ENCODE data around the gene CRY2.
"Not testable (repeated sequence)": the region's sequence is repeated elsewhere in the genome, so short reads cannot be mapped to it uniquely, and the experiment has no call there.

CRY2 gene

GRCh38 chr11:45899086-45899447 lies 51.8 kb downstream of the CRY2 start:
- no peak for DNase-seq (ENCODE audit: low read depth)
- H3K4me3 ChIP-seq (ENCODE audit: control insufficient read depth, low read depth, low read length), result no peak overlapping the region
- no peak for TF ChIP-seq CTCF (IDR thresholded peaks at IDR 0.05; ENCODE audit: control insufficient read depth, insufficient read depth, low read depth, low read length, missing control alignments)

GRCh38 chr11:45899448-45900174 lies 52.3 kb downstream of the CRY2 start:
- DNase-seq (ENCODE audit: low read depth), result peak; percentile 39
- H3K4me3 ChIP-seq (ENCODE audit: control insufficient read depth, low read depth, low read length), result peak overlapping the region; percentile 40
- TF ChIP-seq CTCF (IDR thresholded peaks at IDR 0.05; ENCODE audit: control insufficient read depth, insufficient read depth, low read depth, low read length, missing control alignments), result no peak

GRCh38 chr11:45900175-45900800 lies 53.0 kb downstream of the CRY2 start:
- H3K4me3 ChIP-seq (ENCODE audit: control insufficient read depth, low read depth, low read length), result peak overlapping the region; percentile 55
- DNase-seq (ENCODE audit: low read depth), result not testable (repeated sequence)

GRCh38 chr11:45900916-45901617 lies 53.8 kb downstream of the CRY2 start:
- peak overlapping the region; percentile 55 for H3K4me3 ChIP-seq (ENCODE audit: control insufficient read depth, low read depth, low read length)
- TF ChIP-seq CTCF (IDR thresholded peaks at IDR 0.05; ENCODE audit: control insufficient read depth, insufficient read depth, low read depth, low read length, missing control alignments), result no peak
- DNase-seq (ENCODE audit: low read depth), result no peak

- H3K4me3 ChIP-seq (ENCODE audit: control insufficient read depth, low read depth, low read length), result no peak overlapping the region
- no peak for TF ChIP-seq CTCF (IDR thresholded peaks at IDR 0.05; ENCODE audit: control insufficient read depth, insufficient read depth, low read depth, low read length, missing control alignments)
- DNase-seq (ENCODE audit: low read depth), result no peak
Observed at GRCh38 chr11:45901626-45902025, 54.4 kb downstream of the CRY2 start.

GRCh38 chr11:45902452-45903380 lies 55.4 kb downstream of the CRY2 start:
- no peak for DNase-seq (ENCODE audit: low read depth)
- TF ChIP-seq CTCF (IDR thresholded peaks at IDR 0.05; ENCODE audit: control insufficient read depth, insufficient read depth, low read depth, low read length, missing control alignments), result no peak
- H3K4me3 ChIP-seq (ENCODE audit: control insufficient read depth, low read depth, low read length), result no peak overlapping the region
